ENCODE results near the gene CNTRL.
A peak's percentile ranks its signal among the peaks of the same experiment; 100 is the strongest.
"Not testable (repeated sequence)": the region's sequence is repeated elsewhere in the genome, so short reads cannot be mapped to it uniquely, and the experiment has no call there.

CNTRL gene

GRCh38 chr9:121074370-121075250, at the start of gene CNTRL:
Gene CNTRL (plus strand): TSS chr9:121074955. CDS start chr9:121088327, 13,372 bp downstream.
- DNase-seq: peak; percentile 92

GRCh38 chr9:121026260-121026691, 48.5 kb upstream of the CNTRL start:
- DNase-seq: no peak

GRCh38 chr9:121026768-121027167, 48.0 kb upstream of the CNTRL start:
- no peak for DNase-seq

- DNase-seq: not testable (repeated sequence)
These were observed 46.5 kb upstream of the CNTRL start for GRCh38 chr9:121028285-121028684.

- DNase-seq: no peak
These were observed 45.3 kb upstream of the CNTRL start for GRCh38 chr9:121029469-121029868.

- DNase-seq: no peak
These were observed 40.2 kb upstream of the CNTRL start for GRCh38 chr9:121034529-121034928.

- DNase-seq: not testable (repeated sequence)
These were observed 39.0 kb upstream of the CNTRL start for GRCh38 chr9:121035717-121036116.

GRCh38 chr9:121038362-121038761, 36.4 kb upstream of the CNTRL start:
- no peak for DNase-seq

- no peak for DNase-seq
These were observed 36.0 kb upstream of the CNTRL start for GRCh38 chr9:121038804-121039203.

GRCh38 chr9:121048175-121048574, 26.6 kb upstream of the CNTRL start:
- DNase-seq: no peak

GRCh38 chr9:121048618-121049017, 26.1 kb upstream of the CNTRL start:
- no peak for DNase-seq

GRCh38 chr9:121050128-121050988, 24.4 kb upstream of the CNTRL start, which contains the start of gene C5:
Gene C5 (minus strand): TSS chr9:121050275. CDS start chr9:121050246, 29 bp downstream.
- no peak for DNase-seq

GRCh38 chr9:121053544-121053943, 21.2 kb upstream of the CNTRL start:
- no peak for DNase-seq

GRCh38 chr9:121055642-121056143, 19.1 kb upstream of the CNTRL start:
- no peak for DNase-seq

- DNase-seq: no peak
These were observed 16.9 kb upstream of the CNTRL start for GRCh38 chr9:121057821-121058220.

GRCh38 chr9:121059513-121059912, 15.2 kb upstream of the CNTRL start:
- no peak for DNase-seq

GRCh38 chr9:121059998-121060636, 14.6 kb upstream of the CNTRL start:
- DNase-seq: no peak

GRCh38 chr9:121066850-121067249, 7.9 kb upstream of the CNTRL start:
- no peak for DNase-seq

- no peak for DNase-seq
These were observed 7.1 kb upstream of the CNTRL start for GRCh38 chr9:121067640-121068039.

GRCh38 chr9:121069396-121069795, 5.4 kb upstream of the CNTRL start:
- no peak for DNase-seq

- DNase-seq: no peak
These were observed 3.4 kb upstream of the CNTRL start for GRCh38 chr9:121071370-121071755.

- DNase-seq: no peak
These were observed 2.9 kb upstream of the CNTRL start for GRCh38 chr9:121071756-121072421.

Data from activated naive CD4-positive, alpha-beta T cell treated with anti-CD3 and anti-CD28 coated beads, Interleukin-2, amount 50 U/mL, for 16 hours (primary cell).